MM.1S (cell line): ENCODE data around the gene OS9.

Source experiments
- EZH2 ChIP-seq: fragments of 300-600 bp; sonication (generic); optimal IDR thresholded peaks from 2 replicates; pipeline ENCODE3; 2017; ENCODE audit warnings: low read depth, mild to moderate bottlenecking, antibody characterized with exemption, low read length, mixed read lengths
- EZH2phosphoT487 ChIP-seq: fragments of 300-600 bp; sonication (generic); IDR thresholded peaks from 2 replicates; pipeline ENCODE4 v1.6.1; 2018; ENCODE audit warnings: antibody characterized with exemption, low read length
- TF ChIP-seq, protein P1 (sequence below): fragments of 300-600 bp; sonication (generic); IDR thresholded peaks from 2 replicates; pipeline ENCODE4 v1.5.1; 2016; ENCODE audit warnings: antibody characterized with exemption, low read length, mixed read lengths

DNA sequence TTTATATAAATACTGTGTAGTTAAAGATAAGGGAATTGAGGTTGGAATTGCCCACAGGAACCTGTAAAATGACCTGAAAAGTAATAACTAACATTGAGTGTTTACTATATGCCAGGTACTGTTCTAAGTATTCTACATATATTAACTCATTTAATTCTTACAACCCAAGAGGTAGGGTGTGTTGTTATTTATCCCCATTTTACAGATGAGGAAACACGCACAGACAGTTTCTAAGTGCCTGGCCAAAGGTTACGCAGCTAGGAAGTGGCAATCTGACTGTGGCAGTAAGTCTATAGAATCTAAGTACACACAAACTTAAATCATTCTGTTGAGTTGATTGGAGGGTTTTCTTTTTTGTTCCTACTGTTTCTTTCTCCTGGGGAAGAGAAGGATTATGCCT, 49.8 kb downstream of the OS9 start:
- TF ChIP-seq, protein P1, sequence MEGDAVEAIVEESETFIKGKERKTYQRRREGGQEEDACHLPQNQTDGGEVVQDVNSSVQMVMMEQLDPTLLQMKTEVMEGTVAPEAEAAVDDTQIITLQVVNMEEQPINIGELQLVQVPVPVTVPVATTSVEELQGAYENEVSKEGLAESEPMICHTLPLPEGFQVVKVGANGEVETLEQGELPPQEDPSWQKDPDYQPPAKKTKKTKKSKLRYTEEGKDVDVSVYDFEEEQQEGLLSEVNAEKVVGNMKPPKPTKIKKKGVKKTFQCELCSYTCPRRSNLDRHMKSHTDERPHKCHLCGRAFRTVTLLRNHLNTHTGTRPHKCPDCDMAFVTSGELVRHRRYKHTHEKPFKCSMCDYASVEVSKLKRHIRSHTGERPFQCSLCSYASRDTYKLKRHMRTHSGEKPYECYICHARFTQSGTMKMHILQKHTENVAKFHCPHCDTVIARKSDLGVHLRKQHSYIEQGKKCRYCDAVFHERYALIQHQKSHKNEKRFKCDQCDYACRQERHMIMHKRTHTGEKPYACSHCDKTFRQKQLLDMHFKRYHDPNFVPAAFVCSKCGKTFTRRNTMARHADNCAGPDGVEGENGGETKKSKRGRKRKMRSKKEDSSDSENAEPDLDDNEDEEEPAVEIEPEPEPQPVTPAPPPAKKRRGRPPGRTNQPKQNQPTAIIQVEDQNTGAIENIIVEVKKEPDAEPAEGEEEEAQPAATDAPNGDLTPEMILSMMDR: no peak
- no peak for TF ChIP-seq EZH2
- TF ChIP-seq EZH2phosphoT487: no peak
